Measurements from ENCODE around the gene DYSF.

DYSF gene

GRCh38 chr2:71505086-71505769 lies 51.9 kb downstream of the DYSF start:
- H3K27ac ChIP-seq: no peak overlapping the region
- TF ChIP-seq ZFX (IDR thresholded peaks at IDR 0.05): no peak
- TF ChIP-seq, protein P1, sequence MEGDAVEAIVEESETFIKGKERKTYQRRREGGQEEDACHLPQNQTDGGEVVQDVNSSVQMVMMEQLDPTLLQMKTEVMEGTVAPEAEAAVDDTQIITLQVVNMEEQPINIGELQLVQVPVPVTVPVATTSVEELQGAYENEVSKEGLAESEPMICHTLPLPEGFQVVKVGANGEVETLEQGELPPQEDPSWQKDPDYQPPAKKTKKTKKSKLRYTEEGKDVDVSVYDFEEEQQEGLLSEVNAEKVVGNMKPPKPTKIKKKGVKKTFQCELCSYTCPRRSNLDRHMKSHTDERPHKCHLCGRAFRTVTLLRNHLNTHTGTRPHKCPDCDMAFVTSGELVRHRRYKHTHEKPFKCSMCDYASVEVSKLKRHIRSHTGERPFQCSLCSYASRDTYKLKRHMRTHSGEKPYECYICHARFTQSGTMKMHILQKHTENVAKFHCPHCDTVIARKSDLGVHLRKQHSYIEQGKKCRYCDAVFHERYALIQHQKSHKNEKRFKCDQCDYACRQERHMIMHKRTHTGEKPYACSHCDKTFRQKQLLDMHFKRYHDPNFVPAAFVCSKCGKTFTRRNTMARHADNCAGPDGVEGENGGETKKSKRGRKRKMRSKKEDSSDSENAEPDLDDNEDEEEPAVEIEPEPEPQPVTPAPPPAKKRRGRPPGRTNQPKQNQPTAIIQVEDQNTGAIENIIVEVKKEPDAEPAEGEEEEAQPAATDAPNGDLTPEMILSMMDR (conservative IDR thresholded peaks at IDR 0.05): no peak

DNA sequence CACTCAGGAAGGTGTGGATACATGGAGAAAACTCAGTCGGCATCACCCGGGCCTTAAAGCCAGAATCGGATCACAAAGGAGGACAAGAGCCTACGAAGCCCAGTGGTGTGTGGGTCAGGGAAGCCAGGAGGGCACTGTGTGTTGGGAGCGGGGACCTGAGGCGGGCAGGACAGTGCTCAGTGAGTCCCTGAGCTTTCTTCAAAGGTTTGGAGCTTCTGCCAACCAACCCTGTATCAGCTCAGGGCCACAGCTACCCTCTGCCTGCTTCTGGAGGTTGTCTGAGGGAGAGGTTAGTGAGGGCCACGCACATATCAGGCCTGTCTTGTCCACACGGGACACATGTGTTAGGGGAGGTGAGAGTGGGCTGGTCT lies 52.4 kb downstream of the DYSF start:
- H3K27ac ChIP-seq: no peak overlapping the region
- TF ChIP-seq, protein P1 (conservative IDR thresholded peaks at IDR 0.05): no peak
- no peak for TF ChIP-seq ZFX (IDR thresholded peaks at IDR 0.05)

GRCh38 chr2:71506222-71507153 lies 53.1 kb downstream of the DYSF start:
- TF ChIP-seq, protein P1 (conservative IDR thresholded peaks at IDR 0.05): no peak
- TF ChIP-seq ZFX (IDR thresholded peaks at IDR 0.05): no peak
- no peak overlapping the region for H3K27ac ChIP-seq

DNA sequence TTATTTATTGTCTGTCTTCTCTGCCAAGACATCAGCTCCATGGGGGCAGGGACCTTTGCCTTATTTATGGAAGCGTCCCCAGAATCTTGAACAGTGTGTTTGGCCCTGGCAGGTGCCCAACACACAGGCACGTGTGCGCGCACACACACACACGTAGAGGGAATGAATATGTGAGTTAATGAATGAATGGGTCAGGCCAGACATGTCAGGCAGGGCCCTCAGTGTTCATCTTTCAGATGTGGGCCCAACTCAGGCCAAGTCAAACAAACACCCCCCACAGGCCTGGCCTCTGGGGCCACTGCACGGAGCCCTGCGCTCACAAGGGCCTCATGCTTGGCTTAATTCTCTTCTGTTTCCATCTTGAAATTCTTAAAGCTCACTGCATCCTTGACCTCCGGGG lies 54.1 kb downstream of the DYSF start:
- no peak overlapping the region for H3K27ac ChIP-seq
- TF ChIP-seq, protein P1 (conservative IDR thresholded peaks at IDR 0.05): no peak
- TF ChIP-seq ZFX (IDR thresholded peaks at IDR 0.05): no peak

DNA sequence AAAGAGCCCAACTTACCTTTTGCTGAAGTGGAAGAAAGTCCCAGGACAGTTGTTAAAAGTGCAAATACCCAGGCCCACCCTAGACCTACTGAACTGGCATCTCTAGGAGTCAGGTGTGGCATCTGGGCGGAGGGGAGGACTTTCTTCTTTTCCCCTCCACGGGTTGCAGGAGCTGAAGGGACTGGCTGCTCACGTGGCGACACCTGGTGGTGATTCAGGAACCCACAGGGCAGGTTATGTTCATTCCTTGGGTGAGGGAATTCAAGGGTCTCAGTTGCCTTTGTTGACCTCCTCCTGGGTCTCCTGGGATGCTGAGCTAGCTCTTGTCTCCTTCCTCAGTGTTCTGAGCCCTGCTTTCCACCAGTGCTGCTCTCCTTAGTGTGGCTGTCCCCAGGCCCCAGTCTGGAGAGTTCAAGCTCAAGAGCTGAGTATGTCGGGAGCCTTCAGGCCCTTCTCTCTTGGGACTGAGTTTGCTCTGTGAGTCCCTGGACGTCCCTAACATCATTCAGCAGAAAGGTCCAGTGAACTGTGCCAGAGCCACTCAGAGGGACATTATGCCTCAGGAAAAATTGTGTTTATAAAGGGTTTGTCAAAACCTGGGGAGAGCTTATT lies 56.9 kb downstream of the DYSF start:
- TF ChIP-seq, protein P1 (conservative IDR thresholded peaks at IDR 0.05): peak; percentile 80
- no peak for TF ChIP-seq ZFX (IDR thresholded peaks at IDR 0.05)
- H3K27ac ChIP-seq: no peak overlapping the region

GRCh38 chr2:71510938-71511337 lies 57.6 kb downstream of the DYSF start:
- no peak overlapping the region for H3K27ac ChIP-seq
- no peak for TF ChIP-seq ZFX (IDR thresholded peaks at IDR 0.05)
- TF ChIP-seq, protein P1 (conservative IDR thresholded peaks at IDR 0.05): no peak

DNA sequence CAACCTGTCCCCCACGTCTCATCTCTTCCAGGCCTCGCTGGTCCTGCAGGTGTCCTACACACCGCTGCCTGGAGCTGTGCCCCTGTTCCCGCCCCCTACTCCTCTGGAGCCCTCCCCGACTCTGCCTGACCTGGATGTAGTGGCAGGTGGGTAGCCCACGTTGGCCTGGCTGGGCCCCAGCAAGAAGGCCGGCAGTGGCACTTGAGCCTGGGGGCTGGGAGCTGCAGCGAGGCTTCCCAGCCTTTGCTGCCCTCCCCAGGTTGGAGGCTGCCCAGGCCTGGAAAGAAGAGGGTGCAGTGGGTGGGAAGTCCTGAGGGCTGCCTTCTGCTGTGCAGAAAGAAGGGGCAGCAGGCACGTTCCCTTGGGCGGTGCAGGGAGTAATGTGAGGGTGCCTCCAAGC lies 58.4 kb downstream of the DYSF start:
- no peak overlapping the region for H3K27ac ChIP-seq
- TF ChIP-seq ZFX (IDR thresholded peaks at IDR 0.05): no peak
- TF ChIP-seq, protein P1 (conservative IDR thresholded peaks at IDR 0.05): no peak

Data from C4-2B (cell line).